Lower lobe of right lung (tissue), 2 donors: ENCODE measurements around the gene C15orf40. TPM values are rescaled to one million over a fixed set of nuclear protein-coding genes. Genes with fewer than 3 reads are reported as not detected.
"Not testable (repeated sequence)": the region's sequence is repeated elsewhere in the genome, so short reads cannot be mapped to it uniquely, and the experiment has no call there.

Experiments
- ATAC-seq, 2 donors: fragments of 200-7000 bp; cut with Tn5 transposase; one replicate each; pipeline ENCODE4 v1.9.1; 2020 to 2022; ENCODE audit warnings: mild to moderate bottlenecking in 2 of 2, moderate library complexity in 2 of 2
- DNase-seq: peaks from one replicate; pipeline ENCODE4 v3.0.0-alpha.2; 2020
- H3K27ac ChIP-seq: fragments of 200-600 bp; one replicate; pipeline ENCODE4 v1.8.0; 2022
- H3K27me3 ChIP-seq: fragments of 200-600 bp; one replicate; pipeline ENCODE4 v1.8.0; 2022; ENCODE audit warnings: low read depth
- H3K36me3 ChIP-seq: fragments of 200-600 bp; one replicate; pipeline ENCODE4 v1.8.0; 2022; ENCODE audit warnings: mild to moderate bottlenecking
- H3K4me1 ChIP-seq: fragments of 200-600 bp; one replicate; pipeline ENCODE4 v1.8.0; 2022
- H3K4me3 ChIP-seq: fragments of 200-600 bp; one replicate; pipeline ENCODE4 v1.8.0; 2022; ENCODE audit warnings: mild to moderate bottlenecking
- H3K9me3 ChIP-seq: fragments of 200-600 bp; one replicate; pipeline ENCODE4 v1.8.0; 2022
- CTCF ChIP-seq: fragments of 200-600 bp; IDR thresholded peaks from one replicate; pipeline ENCODE4 v1.8.0; 2022; ENCODE audit warnings: antibody characterized with exemption, mild to moderate bottlenecking
- intact Hi-C: fragments of 100-400 bp; cut with DNase I; formaldehyde crosslinking; loops from one replicate; pipeline ENCODE4 v1.11.0; 2022
- total RNA-seq: library from RNA; stranded (reverse); fragmentation: NEBNext Ultra II Directional; extraction: Animal tissue kit (Norgen Biotek cat#: 25700); gene quantifications from one replicate; pipeline ENCODE4 v1.2.1, GENCODE V29; 2021
- donor health status: DM: no; HTN: yes; CAD: no; lungs with severe emphysema.

C15orf40 gene
- total RNA-seq, 1 donor from 2014 or later: 17.8 TPM

- intact Hi-C loops: no loop called here
- no peaks in the 10 kb centered on the region for H3K27me3 ChIP-seq
- no peak overlapping the region for H3K27ac ChIP-seq
- H3K4me1 ChIP-seq: no peaks in the 10 kb centered on the region
- no peak for ATAC-seq
- TF ChIP-seq CTCF: no peak
- H3K4me3 ChIP-seq: no peak overlapping the region
- DNase-seq: no peak
- H3K9me3 ChIP-seq: no peaks in the 10 kb centered on the region
- peaks cover 70% of the 10 kb centered on the region for H3K36me3 ChIP-seq
Measured at GRCh38 chr15:83044156-83044555, 32.7 kb upstream of the C15orf40 start.

DNA sequence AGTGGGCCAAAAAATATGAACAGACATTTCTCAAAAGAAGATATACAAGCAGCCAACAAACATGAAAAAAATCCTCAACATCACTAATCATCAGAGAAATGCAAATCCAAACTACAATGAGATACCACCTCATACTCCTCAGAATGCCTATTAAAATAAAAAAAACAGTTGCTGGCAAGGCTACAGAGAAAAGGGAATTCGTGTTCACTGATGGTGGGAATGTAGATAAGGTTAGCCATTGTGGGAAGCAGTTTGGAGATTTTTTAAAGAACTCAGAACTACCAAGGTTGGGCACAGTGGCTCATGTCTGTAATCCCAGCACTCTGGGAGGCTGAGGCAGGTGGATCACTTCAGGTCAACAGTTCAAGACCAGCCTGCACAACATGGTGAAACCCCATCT, 27.8 kb upstream of the C15orf40 start:
- Histone ChIP-seq H3K27ac (no peak overlapping the region), H3K27me3 (no peaks in the 10 kb centered on the region), H3K36me3 (peaks cover 39% of the 10 kb centered on the region), H3K4me3 (no peak overlapping the region), H3K9me3 (no peaks in the 10 kb centered on the region), H3K4me1 (no peaks in the 10 kb centered on the region)
- DNase-seq (no peak), ATAC-seq (no peak)
- TF ChIP-seq CTCF: no peak
- intact Hi-C loops: no loop called here

DNA sequence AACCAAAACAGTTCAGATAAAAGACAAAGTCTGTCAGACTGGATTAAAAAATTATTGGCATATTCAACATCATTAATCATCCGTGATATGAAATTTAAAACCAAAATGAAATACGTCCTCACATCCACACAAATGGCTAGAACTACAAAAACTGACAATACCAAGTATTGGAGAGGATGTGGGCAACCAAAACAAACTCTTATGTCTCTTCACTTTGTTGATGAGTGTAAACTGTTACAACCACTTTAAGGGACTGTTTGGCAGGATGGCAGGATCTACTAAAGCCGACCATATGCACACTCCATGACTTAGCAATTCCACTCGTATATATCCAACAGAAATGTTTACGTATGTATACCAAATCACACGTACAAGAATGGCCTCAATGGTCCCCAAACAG, 24.8 kb upstream of the C15orf40 start:
- ATAC-seq: no peak

DNA sequence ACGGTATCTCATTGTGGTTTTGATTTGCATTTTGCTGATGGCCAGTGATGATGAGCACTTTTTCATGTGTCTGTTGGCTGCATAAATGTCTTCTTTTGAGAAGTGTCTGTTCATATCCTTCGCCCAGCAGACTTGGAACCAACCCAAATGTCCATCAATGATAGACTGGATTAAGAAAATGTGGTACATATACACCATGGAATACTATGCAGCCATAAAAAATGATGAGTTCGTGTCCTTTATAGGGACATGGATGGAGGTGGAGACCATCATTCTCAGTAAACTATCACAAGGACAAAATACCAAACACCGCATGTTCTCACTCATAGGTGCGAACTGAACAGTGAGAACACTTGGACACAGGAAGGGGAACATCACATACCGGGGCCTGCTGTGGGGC, 19.8 kb upstream of the C15orf40 start:
- ATAC-seq, H3K27ac ChIP-seq, intact Hi-C loops, H3K4me3 ChIP-seq, H3K27me3 ChIP-seq, H3K9me3 ChIP-seq, DNase-seq, H3K4me1 ChIP-seq: not testable (repeated sequence)
- H3K36me3 ChIP-seq: peaks cover 81% of the 10 kb centered on the region

More for the DNA sequence above, 24.8 kb upstream of the C15orf40 start:
- Histone ChIP-seq H3K27me3 (no peaks in the 10 kb centered on the region), H3K9me3 (no peaks in the 10 kb centered on the region), H3K27ac (no peak overlapping the region), H3K4me1 (no peaks in the 10 kb centered on the region), H3K4me3 (no peak overlapping the region), H3K36me3 (peaks cover 53% of the 10 kb centered on the region)
- no peak for DNase-seq
- no peak for TF ChIP-seq CTCF
- intact Hi-C loops: no loop called here

GRCh38 chr15:83030021-83030420, 18.6 kb upstream of the C15orf40 start:
- intact Hi-C loops: no loop called here
- Histone ChIP-seq H3K36me3 (peaks cover 84% of the 10 kb centered on the region), H3K4me3 (no peak overlapping the region), H3K4me1 (no peaks in the 10 kb centered on the region), H3K27me3 (no peaks in the 10 kb centered on the region), H3K27ac (no peak overlapping the region), H3K9me3 (no peaks in the 10 kb centered on the region)
- TF ChIP-seq CTCF: no peak
- DNase-seq (no peak), ATAC-seq (no peak)

GRCh38 chr15:83018436-83018835, 7.0 kb upstream of the C15orf40 start:
- DNase-seq (no peak), ATAC-seq (no peak)
- H3K9me3 ChIP-seq: no peaks in the 10 kb centered on the region
- H3K27ac ChIP-seq: no peak overlapping the region
- H3K4me3 ChIP-seq: no peak overlapping the region
- H3K27me3 ChIP-seq: no peaks in the 10 kb centered on the region
- no peaks in the 10 kb centered on the region for H3K4me1 ChIP-seq
- TF ChIP-seq CTCF: no peak
- intact Hi-C loops: no loop called here
- peaks cover 58% of the 10 kb centered on the region for H3K36me3 ChIP-seq
